Testis (tissue), 2 donors: Measurements from ENCODE around the gene MARCHF3.

Source experiments
- CTCF ChIP-seq, 3 experiments: fragments of 450-650 bp in 2 of 3; fragments of 200-600 bp in 1 of 3; sonication (generic) in 1 of 3; IDR thresholded peaks; one replicate each; pipeline ENCODE4 v1.5.1; 2016 to 2019; ENCODE audit warnings: antibody characterized with exemption in 3 of 3, mild to moderate bottlenecking in 2 of 3, moderate library complexity in 1 of 3
- POLR2A ChIP-seq: fragments of 450-650 bp; IDR thresholded peaks from one replicate; pipeline ENCODE4 v1.6.1; 2017; ENCODE audit warnings: antibody characterized with exemption, mild to moderate bottlenecking, moderate library complexity

DNA sequence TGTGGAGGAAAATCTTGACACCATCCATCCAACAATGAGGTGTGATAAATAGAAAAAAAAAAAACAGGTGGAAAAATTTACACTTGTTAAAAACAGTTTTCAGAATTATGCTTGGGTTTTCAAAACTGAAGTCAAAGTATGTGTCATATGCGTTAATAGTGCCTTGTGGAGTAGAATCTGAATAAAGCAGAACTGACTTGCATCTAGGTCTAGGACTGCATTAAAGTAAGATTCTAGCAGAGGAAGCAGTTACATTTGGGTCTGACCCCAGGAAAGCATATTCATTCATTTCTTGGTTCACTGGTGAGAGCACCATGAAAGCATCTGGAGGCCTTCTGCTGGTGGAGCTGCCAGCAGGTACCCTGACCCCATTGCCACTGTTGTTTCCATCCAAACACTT, 89.0 kb downstream of the MARCHF3 start:
- TF ChIP-seq CTCF (IDR thresholded peaks at IDR 0.05) (no peak), POLR2A (no peak)
